ENCODE data around the gene LIMS2. TPM values are rescaled to one million over a fixed set of nuclear protein-coding genes. Genes with fewer than 3 reads are reported as not detected.

LIMS2 gene
- total RNA-seq, 1 donor from 2014 or later = 44.2 TPM

GRCh38 chr2:127629637-127630036 lies 45.7 kb downstream of the LIMS2 start:
- H3K27ac ChIP-seq = no peak overlapping the region
- no peak for TF ChIP-seq POLR2A (IDR thresholded peaks at IDR 0.05)
- TF ChIP-seq POLR2AphosphoS5 (IDR thresholded peaks at IDR 0.05; ENCODE audit: insufficient read depth in 1 of 2, low read depth in 1 of 2) = no peak
- TF ChIP-seq, protein P1, sequence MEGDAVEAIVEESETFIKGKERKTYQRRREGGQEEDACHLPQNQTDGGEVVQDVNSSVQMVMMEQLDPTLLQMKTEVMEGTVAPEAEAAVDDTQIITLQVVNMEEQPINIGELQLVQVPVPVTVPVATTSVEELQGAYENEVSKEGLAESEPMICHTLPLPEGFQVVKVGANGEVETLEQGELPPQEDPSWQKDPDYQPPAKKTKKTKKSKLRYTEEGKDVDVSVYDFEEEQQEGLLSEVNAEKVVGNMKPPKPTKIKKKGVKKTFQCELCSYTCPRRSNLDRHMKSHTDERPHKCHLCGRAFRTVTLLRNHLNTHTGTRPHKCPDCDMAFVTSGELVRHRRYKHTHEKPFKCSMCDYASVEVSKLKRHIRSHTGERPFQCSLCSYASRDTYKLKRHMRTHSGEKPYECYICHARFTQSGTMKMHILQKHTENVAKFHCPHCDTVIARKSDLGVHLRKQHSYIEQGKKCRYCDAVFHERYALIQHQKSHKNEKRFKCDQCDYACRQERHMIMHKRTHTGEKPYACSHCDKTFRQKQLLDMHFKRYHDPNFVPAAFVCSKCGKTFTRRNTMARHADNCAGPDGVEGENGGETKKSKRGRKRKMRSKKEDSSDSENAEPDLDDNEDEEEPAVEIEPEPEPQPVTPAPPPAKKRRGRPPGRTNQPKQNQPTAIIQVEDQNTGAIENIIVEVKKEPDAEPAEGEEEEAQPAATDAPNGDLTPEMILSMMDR (IDR thresholded peaks at IDR 0.05) = no peak
- H3K9me3 ChIP-seq = no peaks in the 10 kb centered on the region
- intact Hi-C loops (cut with DNase I) = no loop called here
- no peak overlapping the region for H3K4me3 ChIP-seq
- DNase-seq (ENCODE audit: extremely low spot score in 2 of 2) = no peak
- H3K4me1 ChIP-seq = peaks cover 9% of the 10 kb centered on the region
- H3K36me3 ChIP-seq = no peaks in the 10 kb centered on the region
- no peaks in the 10 kb centered on the region for H3K27me3 ChIP-seq

DNA sequence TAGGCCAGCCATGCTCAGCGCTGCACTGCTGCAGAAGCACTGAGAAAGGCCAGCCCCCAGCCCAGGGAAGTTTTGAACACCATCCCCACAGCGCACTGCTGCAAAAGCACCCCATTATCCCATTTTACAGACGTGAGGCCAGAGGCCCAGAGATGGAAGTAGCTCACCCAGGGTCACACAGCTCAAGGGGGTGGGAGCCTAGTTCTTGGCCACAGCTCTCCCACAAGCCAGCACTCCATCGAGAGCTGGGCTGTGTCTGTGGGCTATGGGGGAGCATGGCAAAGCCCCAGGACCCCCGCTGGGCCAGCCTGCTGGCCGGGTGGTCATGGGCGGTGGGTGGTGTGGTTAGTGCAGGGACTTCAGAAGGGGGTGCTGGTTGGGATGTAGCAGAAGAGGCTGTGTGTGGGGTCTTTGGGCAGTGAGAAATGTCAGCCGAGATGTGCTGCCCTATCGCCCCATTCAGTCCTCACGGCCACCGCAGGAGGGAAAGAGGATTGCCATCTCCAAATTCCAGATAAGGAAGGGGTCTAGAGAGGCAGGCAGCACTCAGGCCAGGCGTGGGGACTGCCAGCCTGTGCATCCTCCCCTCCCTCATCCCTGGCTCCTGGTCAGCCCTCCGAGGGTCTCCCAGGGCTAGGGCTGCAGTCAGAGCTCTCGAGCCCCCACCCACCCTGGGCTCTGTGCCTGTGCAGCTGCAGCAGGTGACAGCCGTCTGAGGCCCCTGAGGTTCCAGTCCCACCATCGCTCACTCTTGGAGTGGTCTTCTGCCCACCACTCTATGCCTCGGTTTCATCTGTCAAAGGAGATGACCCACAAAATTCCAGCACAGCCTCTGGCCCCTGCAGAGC lies 46.3 kb downstream of the LIMS2 start:
- no peak overlapping the region for H3K4me3 ChIP-seq
- no peaks in the 10 kb centered on the region for H3K27me3 ChIP-seq
- TF ChIP-seq POLR2A (IDR thresholded peaks at IDR 0.05) (no peak), POLR2AphosphoS5 (IDR thresholded peaks at IDR 0.05; ENCODE audit: insufficient read depth in 1 of 2, low read depth in 1 of 2) (no peak)
- TF ChIP-seq, protein P1 (IDR thresholded peaks at IDR 0.05) = no peak
- H3K27ac ChIP-seq = no peak overlapping the region
- DNase-seq (ENCODE audit: extremely low spot score in 2 of 2) = no peak
- no peaks in the 10 kb centered on the region for H3K36me3 ChIP-seq
- H3K9me3 ChIP-seq = no peaks in the 10 kb centered on the region
- H3K4me1 ChIP-seq = peaks cover 5% of the 10 kb centered on the region
- intact Hi-C loops (cut with DNase I) = no loop called here

DNA sequence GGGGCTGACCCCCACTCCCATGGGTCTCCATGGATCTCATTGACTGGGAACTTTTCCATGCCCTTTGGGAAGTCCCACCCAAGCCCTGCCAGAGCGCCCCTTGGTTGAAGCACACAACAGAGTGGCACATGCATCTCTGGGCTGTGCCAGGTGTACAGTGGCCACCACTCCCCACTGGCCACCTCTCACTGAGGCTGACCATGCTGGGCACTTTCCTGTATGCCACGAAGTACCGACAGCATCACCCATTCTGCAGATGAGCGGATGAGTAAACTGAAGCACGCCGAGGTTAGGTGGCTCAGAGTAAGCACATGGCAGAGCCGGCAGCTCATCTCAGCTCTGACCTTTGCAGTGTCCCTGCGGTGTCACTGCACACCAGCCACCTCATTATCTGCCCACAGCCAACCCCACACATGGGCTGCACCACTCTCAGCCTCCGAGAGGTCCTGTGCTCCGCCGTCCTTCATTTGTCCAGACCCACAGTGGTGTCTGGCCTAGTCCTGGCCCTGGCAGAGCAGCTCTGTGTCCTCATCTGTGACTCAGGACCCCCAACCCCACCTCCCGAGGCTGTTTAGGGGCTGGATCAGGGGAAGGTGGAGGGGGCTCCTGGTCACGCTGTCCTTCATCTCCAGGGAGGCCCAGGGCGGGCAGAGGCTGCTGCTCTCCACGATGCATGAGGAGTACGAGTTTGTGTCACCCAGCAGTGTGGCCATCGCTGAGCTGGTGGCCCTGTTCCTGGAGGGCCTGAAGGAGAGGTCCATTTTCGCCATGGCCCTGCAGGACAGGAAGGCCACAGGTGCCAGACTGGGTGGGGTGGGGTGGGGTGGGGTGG lies 47.4 kb downstream of the LIMS2 start:
- Histone ChIP-seq H3K4me3 (no peak overlapping the region), H3K27ac (no peak overlapping the region), H3K36me3 (no peaks in the 10 kb centered on the region), H3K9me3 (no peaks in the 10 kb centered on the region), H3K27me3 (no peaks in the 10 kb centered on the region), H3K4me1 (no peaks in the 10 kb centered on the region)
- TF ChIP-seq, protein P1 (IDR thresholded peaks at IDR 0.05) = no peak
- TF ChIP-seq POLR2AphosphoS5 (IDR thresholded peaks at IDR 0.05; ENCODE audit: insufficient read depth in 1 of 2, low read depth in 1 of 2) = no peak
- no peak for TF ChIP-seq POLR2A (IDR thresholded peaks at IDR 0.05)
- no peak for DNase-seq (ENCODE audit: extremely low spot score in 2 of 2)
- intact Hi-C loops (cut with DNase I) = no loop called here

- H3K4me1 ChIP-seq = no peaks in the 10 kb centered on the region
- TF ChIP-seq, protein P1 (IDR thresholded peaks at IDR 0.05) = no peak
- no peak for TF ChIP-seq POLR2A (IDR thresholded peaks at IDR 0.05)
- no peak for TF ChIP-seq POLR2AphosphoS5 (IDR thresholded peaks at IDR 0.05; ENCODE audit: insufficient read depth in 1 of 2, low read depth in 1 of 2)
- no peaks in the 10 kb centered on the region for H3K9me3 ChIP-seq
- no peaks in the 10 kb centered on the region for H3K36me3 ChIP-seq
- H3K4me3 ChIP-seq = no peak overlapping the region
- intact Hi-C loops (cut with DNase I) = no loop called here
- no peak overlapping the region for H3K27ac ChIP-seq
- no peaks in the 10 kb centered on the region for H3K27me3 ChIP-seq
- DNase-seq (ENCODE audit: extremely low spot score in 2 of 2) = no peak
These were observed 48.2 kb downstream of the LIMS2 start for GRCh38 chr2:127626917-127627739.
